Thoracic aorta (tissue), 2 donors: ENCODE measurements around the gene FADS6. TPM values are rescaled to one million over a fixed set of nuclear protein-coding genes. Genes with fewer than 3 reads are reported as not detected.

Experiments
- ATAC-seq: fragments of 150-250 bp; one replicate; pipeline ENCODE4 v1.8.0; 2017; ENCODE audit warnings: low read depth; ENCODE audit not compliant: insufficient number of reproducible peaks, low FRiP score
- DNase-seq: peaks from one replicate; pipeline ENCODE4 v3.0.0-alpha.2; 2020; ENCODE audit warnings: low spot score
- H3K27ac ChIP-seq, 2 donors: fragments of 200-600 bp; sonication (generic); 1 replicate in 1 of 2; 2 replicates in 1 of 2; pipeline ENCODE4 v1.5.1; 2016; ENCODE audit warnings: mild to moderate bottlenecking in 2 of 2, moderate library complexity in 2 of 2
- H3K27me3 ChIP-seq: fragments of 200-600 bp; sonication (generic); replicated peaks from 2 replicates; pipeline ENCODE4 v1.6.0; 2016; ENCODE audit warnings: mild to moderate bottlenecking; ENCODE audit not compliant: insufficient read depth
- H3K36me3 ChIP-seq: fragments of 200-600 bp; sonication (generic); one replicate; pipeline ENCODE4 v1.5.1; 2016
- H3K4me1 ChIP-seq, 2 donors: fragments of 200-600 bp; sonication (generic); 1 replicate in 1 of 2; 2 replicates in 1 of 2; pipeline versions ENCODE4 v1.5.1 to v1.6.0; 2016; ENCODE audit warnings: low read depth in 2 of 2, mild to moderate bottlenecking in 1 of 2; ENCODE audit not compliant: control insufficient read depth in 1 of 2
- H3K4me3 ChIP-seq: fragments of 200-600 bp; sonication (generic); 2 replicates; pipeline ENCODE4 v1.5.1; 2016; ENCODE audit warnings: mild to moderate bottlenecking
- H3K9me3 ChIP-seq: fragments of 200-600 bp; sonication (generic); 2 replicates; pipeline ENCODE4 v1.5.1; 2016
- total RNA-seq, 2 donors: library from RNA; depleted of rRNA; stranded (reverse); fragments of >200 nt; gene quantifications; one replicate each; pipeline versions ENCODE4 v1.1.0 to v1.2.3, GENCODE V29; 2016
- TF ChIP-seq, protein P1 (sequence below): fragments of 200-600 bp; sonication (generic); IDR thresholded peaks from one replicate; pipeline ENCODE4 v1.5.1; 2019; ENCODE audit warnings: antibody characterized with exemption

FADS6 gene
- total RNA-seq, 2 donors from 2014 or later, result not detected

DNA sequence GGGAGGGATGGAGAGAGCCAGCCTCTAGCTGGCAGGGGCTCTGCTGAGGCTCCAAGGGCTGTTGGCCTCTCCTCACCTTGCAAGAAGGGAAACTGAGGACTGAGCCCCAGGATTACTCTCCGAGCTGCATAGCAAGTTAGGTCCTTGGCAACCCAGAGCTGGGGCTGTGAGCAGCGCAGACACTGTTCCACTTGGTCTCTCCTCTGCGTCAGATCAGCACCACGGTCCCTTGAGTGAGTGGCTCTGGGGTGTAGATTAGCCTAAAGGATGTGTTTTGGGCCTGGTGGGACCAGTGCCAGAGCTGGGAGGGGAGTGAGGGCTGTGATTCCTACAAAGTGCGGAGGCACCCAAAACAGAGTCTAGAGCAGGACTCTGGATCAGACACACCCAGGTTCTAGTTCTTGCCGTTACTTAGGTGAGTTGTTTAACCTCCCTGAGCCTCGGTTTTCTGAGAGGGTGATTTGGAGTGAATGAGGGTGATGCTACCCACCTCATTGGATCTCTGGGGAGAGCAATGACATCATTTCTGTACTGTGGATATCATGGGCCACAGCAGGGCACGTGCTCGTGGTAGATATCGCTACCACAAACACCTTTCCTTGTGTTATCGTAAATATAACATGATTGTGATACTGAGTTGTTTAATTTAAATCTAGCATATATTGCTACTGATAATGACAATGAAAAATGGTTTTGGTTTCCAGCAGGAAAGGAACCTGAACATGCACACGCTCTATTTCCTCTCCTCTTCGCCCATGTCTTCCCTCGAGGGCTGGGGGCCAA, 8.1 kb upstream of the FADS6 start:
- Histone ChIP-seq H3K4me3 (no peak overlapping the region), H3K9me3 (no peaks in the 10 kb centered on the region), H3K36me3 (no peaks in the 10 kb centered on the region), H3K4me1 (no peaks in the 10 kb centered on the region), H3K27me3 (no peaks in the 10 kb centered on the region), H3K27ac (no peak overlapping the region)
- TF ChIP-seq, protein P1, sequence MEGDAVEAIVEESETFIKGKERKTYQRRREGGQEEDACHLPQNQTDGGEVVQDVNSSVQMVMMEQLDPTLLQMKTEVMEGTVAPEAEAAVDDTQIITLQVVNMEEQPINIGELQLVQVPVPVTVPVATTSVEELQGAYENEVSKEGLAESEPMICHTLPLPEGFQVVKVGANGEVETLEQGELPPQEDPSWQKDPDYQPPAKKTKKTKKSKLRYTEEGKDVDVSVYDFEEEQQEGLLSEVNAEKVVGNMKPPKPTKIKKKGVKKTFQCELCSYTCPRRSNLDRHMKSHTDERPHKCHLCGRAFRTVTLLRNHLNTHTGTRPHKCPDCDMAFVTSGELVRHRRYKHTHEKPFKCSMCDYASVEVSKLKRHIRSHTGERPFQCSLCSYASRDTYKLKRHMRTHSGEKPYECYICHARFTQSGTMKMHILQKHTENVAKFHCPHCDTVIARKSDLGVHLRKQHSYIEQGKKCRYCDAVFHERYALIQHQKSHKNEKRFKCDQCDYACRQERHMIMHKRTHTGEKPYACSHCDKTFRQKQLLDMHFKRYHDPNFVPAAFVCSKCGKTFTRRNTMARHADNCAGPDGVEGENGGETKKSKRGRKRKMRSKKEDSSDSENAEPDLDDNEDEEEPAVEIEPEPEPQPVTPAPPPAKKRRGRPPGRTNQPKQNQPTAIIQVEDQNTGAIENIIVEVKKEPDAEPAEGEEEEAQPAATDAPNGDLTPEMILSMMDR, result no peak
- no peak for ATAC-seq
- DNase-seq, result no peak

DNA sequence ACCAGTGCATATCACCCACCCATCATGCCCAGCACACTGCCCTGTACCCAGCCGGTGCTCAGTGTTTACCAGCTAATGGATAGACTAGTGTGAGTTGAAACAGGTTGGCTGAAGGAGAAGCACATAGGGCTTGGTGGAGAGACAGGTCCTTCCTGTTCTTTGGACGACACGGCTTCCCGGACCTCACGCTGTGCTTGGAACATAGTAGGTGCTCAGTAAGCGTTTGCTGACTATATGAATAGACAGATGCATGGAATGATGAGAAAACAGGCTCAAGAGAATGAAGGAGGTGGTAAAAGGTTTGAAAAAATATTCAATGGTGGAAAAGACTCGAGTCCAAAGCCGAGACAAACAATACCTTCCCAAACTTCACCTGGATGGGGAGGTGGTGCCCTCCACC, 6.8 kb upstream of the FADS6 start:
- no peaks in the 10 kb centered on the region for H3K9me3 ChIP-seq
- H3K4me1 ChIP-seq, result no peaks in the 10 kb centered on the region
- no peak for ATAC-seq
- no peaks in the 10 kb centered on the region for H3K36me3 ChIP-seq
- TF ChIP-seq, protein P1, result no peak
- no peak overlapping the region for H3K4me3 ChIP-seq
- DNase-seq, result no peak
- no peaks in the 10 kb centered on the region for H3K27me3 ChIP-seq
- H3K27ac ChIP-seq, result no peak overlapping the region

DNA sequence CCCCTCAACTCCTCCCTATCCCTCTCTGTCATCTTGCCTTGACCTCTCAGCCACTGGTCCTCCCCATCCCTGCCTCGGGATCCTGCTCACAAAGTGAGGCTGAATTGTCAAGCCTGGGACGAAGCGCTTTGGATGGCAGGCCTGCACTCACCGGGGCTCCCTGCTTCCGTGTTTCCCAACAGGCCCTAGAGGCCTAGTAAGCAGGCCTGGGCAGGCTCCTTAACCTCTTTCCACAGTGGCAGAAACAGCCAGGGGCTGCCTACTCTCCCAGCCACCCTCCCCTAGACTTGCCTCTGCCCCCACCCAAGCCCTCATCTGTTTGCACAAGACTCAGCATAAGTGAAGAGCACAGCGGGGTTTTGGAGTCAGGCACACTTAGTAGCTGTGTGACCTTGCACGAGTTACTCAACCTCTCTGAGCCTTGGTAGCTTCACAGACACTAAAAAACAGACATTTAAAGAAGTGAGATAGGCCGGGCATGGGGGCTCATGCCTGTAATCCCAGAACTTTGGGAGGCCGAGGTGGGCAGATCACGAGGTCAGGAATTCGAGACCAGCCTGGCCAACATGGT, 5.0 kb upstream of the FADS6 start:
- H3K27ac ChIP-seq, result no peak overlapping the region
- no peak overlapping the region for H3K4me3 ChIP-seq
- peaks cover 0 to 3% of the 10 kb centered on the region in 2 donors for H3K4me1 ChIP-seq
- no peaks in the 10 kb centered on the region for H3K27me3 ChIP-seq
- H3K9me3 ChIP-seq, result no peaks in the 10 kb centered on the region
- no peaks in the 10 kb centered on the region for H3K36me3 ChIP-seq
- TF ChIP-seq, protein P1, result no peak
- ATAC-seq, result no peak
- DNase-seq, result no peak

DNA sequence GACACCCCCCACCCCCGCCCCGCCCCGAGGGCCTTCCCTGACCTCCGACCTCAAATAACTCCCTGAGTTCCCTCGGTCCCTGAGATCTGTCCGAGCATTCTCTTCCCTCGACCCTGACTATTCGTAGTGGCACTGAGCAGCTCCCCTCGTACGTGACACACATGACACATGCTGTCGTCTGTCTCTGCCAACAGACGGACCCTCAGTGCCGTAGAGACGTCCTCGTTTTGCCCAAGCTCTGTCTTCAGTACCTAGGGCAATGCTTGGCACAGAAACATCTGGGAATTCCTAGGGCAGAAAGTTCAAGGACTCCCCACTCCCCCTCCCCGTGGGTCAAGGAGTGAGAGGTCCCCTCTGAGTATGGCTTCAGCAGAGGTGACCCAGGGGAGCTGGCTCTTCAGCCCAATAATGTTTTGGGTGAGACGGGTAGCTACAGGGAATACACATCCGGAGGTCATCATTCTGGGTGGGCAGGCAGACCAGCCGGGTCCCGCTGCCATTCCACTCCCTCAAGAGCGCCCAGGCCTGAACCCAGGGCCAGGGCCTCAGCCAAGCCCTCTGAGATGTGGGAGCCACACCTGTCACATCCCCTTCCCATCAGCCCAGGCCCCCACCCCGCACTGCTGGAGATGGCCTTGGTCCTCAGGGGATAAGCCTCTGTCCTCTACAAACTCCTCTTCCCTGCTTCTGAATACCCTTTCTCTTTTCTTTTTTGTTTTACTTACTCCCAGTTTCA, 671 bp upstream of the FADS6 start:
- DNase-seq, result no peak
- Histone ChIP-seq H3K27me3 (no peaks in the 10 kb centered on the region), H3K4me1 (peaks cover 0 to 9% of the 10 kb centered on the region in 2 donors), H3K9me3 (no peaks in the 10 kb centered on the region), H3K4me3 (no peak overlapping the region), H3K27ac (no peak overlapping the region), H3K36me3 (no peaks in the 10 kb centered on the region)
- TF ChIP-seq, protein P1, result no peak
- ATAC-seq, result no peak
